Endothelial cell of umbilical vein (primary cell): ENCODE measurements around the gene CHST3.

Experiments
- EZH2 ChIP-seq: IDR thresholded peaks from 2 replicates; pipeline ENCODE4 v1.6.1; 2012; ENCODE audit warnings: borderline replicate concordance, low read depth, mild to moderate bottlenecking, moderate library complexity, low read length, inconsistent platforms; ENCODE audit not compliant: severe bottlenecking
- MYC ChIP-seq: IDR thresholded peaks from one replicate; pipeline ENCODE4 v1.6.1; 2011; ENCODE audit warnings: mild to moderate bottlenecking, low read depth, low read length
- POLR2A ChIP-seq: IDR thresholded peaks from 2 replicates; pipeline ENCODE4 v1.6.1; 2012; ENCODE audit warnings: low read depth, mild to moderate bottlenecking, control low read depth, low read length
- TF ChIP-seq, protein P1 (sequence below): IDR thresholded peaks from 2 replicates; pipeline ENCODE4 v1.6.1; 2011; ENCODE audit not compliant: insufficient read depth, insufficient read length
- TF ChIP-seq, protein P2 (sequence below), 2 donors: IDR thresholded peaks; 1 replicate in 1 of 2; 2 replicates in 1 of 2; pipeline ENCODE4 v1.5.1; 2011; ENCODE audit warnings: low read length in 2 of 2, mild to moderate bottlenecking in 2 of 2, moderate library complexity in 2 of 2, control low read depth in 1 of 2, inconsistent platforms in 1 of 2, low read depth in 1 of 2; ENCODE audit not compliant: insufficient read depth in 1 of 2; ENCODE audit errors: extremely low read depth in 1 of 2

DNA sequence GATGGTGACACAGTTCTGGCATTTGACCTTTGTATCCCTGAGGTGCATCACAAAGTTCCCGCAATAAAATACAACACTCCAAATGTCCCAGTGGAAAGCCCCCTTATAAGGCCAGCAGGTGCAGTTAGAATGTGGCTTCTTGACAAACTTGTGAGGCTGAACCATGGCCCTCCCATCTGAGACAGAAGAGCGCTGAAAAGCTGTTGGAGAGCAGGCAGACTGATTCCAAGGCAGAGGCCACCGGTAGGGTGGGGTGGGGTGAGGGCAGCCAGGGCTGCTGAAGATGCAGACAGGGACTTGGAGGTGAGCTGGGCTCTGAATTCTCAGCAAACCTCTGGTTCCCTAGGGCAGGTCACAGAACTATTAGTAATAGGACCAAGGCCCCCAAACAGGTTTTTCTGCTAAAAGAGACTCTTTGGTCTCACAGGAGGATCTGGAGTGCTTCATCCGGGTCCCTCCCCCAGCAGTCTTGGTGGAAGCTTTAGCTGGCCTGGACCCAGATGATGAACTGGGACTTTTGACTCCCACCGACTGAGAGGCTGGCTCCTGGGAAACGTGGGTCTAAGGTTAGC lies 15.6 kb upstream of the CHST3 start:
- no peak for TF ChIP-seq POLR2A
- TF ChIP-seq, protein P1, sequence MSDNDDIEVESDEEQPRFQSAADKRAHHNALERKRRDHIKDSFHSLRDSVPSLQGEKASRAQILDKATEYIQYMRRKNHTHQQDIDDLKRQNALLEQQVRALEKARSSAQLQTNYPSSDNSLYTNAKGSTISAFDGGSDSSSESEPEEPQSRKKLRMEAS, result no peak
- TF ChIP-seq, protein P2, sequence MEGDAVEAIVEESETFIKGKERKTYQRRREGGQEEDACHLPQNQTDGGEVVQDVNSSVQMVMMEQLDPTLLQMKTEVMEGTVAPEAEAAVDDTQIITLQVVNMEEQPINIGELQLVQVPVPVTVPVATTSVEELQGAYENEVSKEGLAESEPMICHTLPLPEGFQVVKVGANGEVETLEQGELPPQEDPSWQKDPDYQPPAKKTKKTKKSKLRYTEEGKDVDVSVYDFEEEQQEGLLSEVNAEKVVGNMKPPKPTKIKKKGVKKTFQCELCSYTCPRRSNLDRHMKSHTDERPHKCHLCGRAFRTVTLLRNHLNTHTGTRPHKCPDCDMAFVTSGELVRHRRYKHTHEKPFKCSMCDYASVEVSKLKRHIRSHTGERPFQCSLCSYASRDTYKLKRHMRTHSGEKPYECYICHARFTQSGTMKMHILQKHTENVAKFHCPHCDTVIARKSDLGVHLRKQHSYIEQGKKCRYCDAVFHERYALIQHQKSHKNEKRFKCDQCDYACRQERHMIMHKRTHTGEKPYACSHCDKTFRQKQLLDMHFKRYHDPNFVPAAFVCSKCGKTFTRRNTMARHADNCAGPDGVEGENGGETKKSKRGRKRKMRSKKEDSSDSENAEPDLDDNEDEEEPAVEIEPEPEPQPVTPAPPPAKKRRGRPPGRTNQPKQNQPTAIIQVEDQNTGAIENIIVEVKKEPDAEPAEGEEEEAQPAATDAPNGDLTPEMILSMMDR (IDR thresholded peaks at IDR 0.05; ENCODE audit: extremely low read depth in 1 of 2, insufficient read depth in 1 of 2, low read depth in 1 of 2, low read length in 2 of 2), result no peak
- TF ChIP-seq EZH2, result no peak
- TF ChIP-seq MYC, result no peak
